Hematopoietic multipotent progenitor cell treated with erythropoietin and hydrocortisone succinate and interleukin-3 and kit ligand, for 17 days (in vitro differentiated cells): ENCODE measurements around the gene CADM1.
"Not testable (repeated sequence)": the region's sequence is repeated elsewhere in the genome, so short reads cannot be mapped to it uniquely, and the experiment has no call there.

Experiments used
- DNase-seq: peaks from one replicate; pipeline ENCODE4 v3.0.0-alpha.2; 2015; ENCODE audit warnings: low spot score

The CADM1 gene

GRCh38 chr11:115476463-115477286 lies 27.5 kb downstream of the CADM1 start:
- DNase-seq: no peak

- DNase-seq: no peak
These were observed 28.7 kb downstream of the CADM1 start for GRCh38 chr11:115475564-115475963.

GRCh38 chr11:115474306-115474705 lies 29.9 kb downstream of the CADM1 start:
- not testable (repeated sequence) for DNase-seq

GRCh38 chr11:115473167-115473566 lies 31.0 kb downstream of the CADM1 start:
- DNase-seq: no peak

GRCh38 chr11:115471367-115471766 lies 32.8 kb downstream of the CADM1 start:
- no peak for DNase-seq

- no peak for DNase-seq
These were observed 33.3 kb downstream of the CADM1 start for GRCh38 chr11:115470928-115471327.

- DNase-seq: no peak
These were observed 34.9 kb downstream of the CADM1 start for GRCh38 chr11:115469361-115469760.

GRCh38 chr11:115466122-115466521 lies 38.1 kb downstream of the CADM1 start:
- DNase-seq: no peak

GRCh38 chr11:115464269-115464668 lies 39.9 kb downstream of the CADM1 start:
- no peak for DNase-seq

GRCh38 chr11:115463606-115464005 lies 40.6 kb downstream of the CADM1 start:
- no peak for DNase-seq

- DNase-seq: no peak
These were observed 41.5 kb downstream of the CADM1 start for GRCh38 chr11:115462757-115463156.

- DNase-seq: no peak
These were observed 42.1 kb downstream of the CADM1 start for GRCh38 chr11:115462004-115462541.

GRCh38 chr11:115460512-115460911 lies 43.7 kb downstream of the CADM1 start:
- DNase-seq: no peak

GRCh38 chr11:115459563-115459962 lies 44.7 kb downstream of the CADM1 start:
- DNase-seq: no peak

GRCh38 chr11:115458877-115459276 lies 45.3 kb downstream of the CADM1 start:
- no peak for DNase-seq

GRCh38 chr11:115456019-115456418 lies 48.2 kb downstream of the CADM1 start:
- no peak for DNase-seq

- DNase-seq: no peak
These were observed 48.6 kb downstream of the CADM1 start for GRCh38 chr11:115455613-115456012.

GRCh38 chr11:115454525-115454924 lies 49.7 kb downstream of the CADM1 start:
- no peak for DNase-seq

- no peak for DNase-seq
These were observed 50.3 kb downstream of the CADM1 start for GRCh38 chr11:115453693-115454490.

- DNase-seq: no peak
These were observed 52.0 kb downstream of the CADM1 start for GRCh38 chr11:115452241-115452640.

GRCh38 chr11:115450519-115450918 lies 53.7 kb downstream of the CADM1 start:
- no peak for DNase-seq

GRCh38 chr11:115447273-115447864 lies 56.8 kb downstream of the CADM1 start:
- DNase-seq: no peak

- DNase-seq: no peak
These were observed 58.0 kb downstream of the CADM1 start for GRCh38 chr11:115446214-115446613.
